Cardiac muscle cell (in vitro differentiated cells and primary cell): ENCODE measurements around the gene PTTG1IP. TPM values are rescaled to one million over a fixed set of nuclear protein-coding genes. Genes with fewer than 3 reads are reported as not detected.

Source experiments
- DNase-seq, 2 donors: peaks; one replicate each; pipeline versions ENCODE4 v3.0.0 to v3.0.0-alpha.2; 2010 to 2017; ENCODE audit warnings: low read depth in 1 of 2, low spot score in 1 of 2
- H3K27ac ChIP-seq: fragments of 200-600 bp; sonication (generic); 2 replicates; pipeline ENCODE4 v1.5.1; 2016
- H3K27me3 ChIP-seq: fragments of 200-600 bp; sonication (generic); 2 replicates; pipeline ENCODE4 v1.6.0; 2016; ENCODE audit warnings: control low read depth
- H3K36me3 ChIP-seq: fragments of 200-600 bp; sonication (generic); 2 replicates; pipeline ENCODE4 v1.5.1; 2016; ENCODE audit warnings: control low read depth
- H3K4me1 ChIP-seq: fragments of 200-600 bp; sonication (generic); 2 replicates; pipeline ENCODE4 v1.8.1; 2017; ENCODE audit warnings: low read depth, mild to moderate bottlenecking, mixed run types
- H3K4me3 ChIP-seq: fragments of 200-600 bp; sonication (generic); 2 replicates; pipeline ENCODE4 v1.5.1; 2016; ENCODE audit warnings: mild to moderate bottlenecking
- H3K9me3 ChIP-seq: fragments of 200-600 bp; sonication (generic); 2 replicates; pipeline ENCODE4 v1.5.1; 2017; ENCODE audit warnings: low read depth, mild to moderate bottlenecking, control low read depth
- CTCF ChIP-seq: IDR thresholded peaks from 2 replicates; pipeline ENCODE4 v1.5.1; 2012; ENCODE audit warnings: low read depth, mild to moderate bottlenecking, low read length
- polyA plus RNA-seq: library from polyadenylated mRNA; unstranded; fragments of >200 nt; fragmentation: Nextera tagmentation; extraction: Ambion mirVana; gene quantifications from 2 replicates; pipeline ENCODE4 v1.2.1, GENCODE V29; 2016
- total RNA-seq: library from RNA; depleted of rRNA; stranded (reverse); fragments of >200 nt; gene quantifications from 2 replicates; pipeline ENCODE4 v1.2.3, GENCODE V29; 2016

PTTG1IP gene
- total and polyA plus RNA-seq, 2 experiments from 2014 or later: 204 to 253 TPM

GRCh38 chr21:44816761-44817505 lies 56.6 kb downstream of the PTTG1IP start:
- H3K4me1 ChIP-seq: peaks cover 3% of the 10 kb centered on the region
- TF ChIP-seq CTCF: no peak
- no peak for DNase-seq
- no peaks in the 10 kb centered on the region for H3K36me3 ChIP-seq
- H3K4me3 ChIP-seq: peak overlapping the region; percentile 82
- no peak overlapping the region for H3K27ac ChIP-seq
- H3K9me3 ChIP-seq: no peaks in the 10 kb centered on the region
- H3K27me3 ChIP-seq: no peaks in the 10 kb centered on the region

- H3K4me3 ChIP-seq: no peak overlapping the region
- no peak for TF ChIP-seq CTCF
- no peak overlapping the region for H3K27ac ChIP-seq
- peaks cover 3% of the 10 kb centered on the region for H3K4me1 ChIP-seq
- H3K36me3 ChIP-seq: no peaks in the 10 kb centered on the region
- H3K9me3 ChIP-seq: no peaks in the 10 kb centered on the region
- DNase-seq: no peak
- H3K27me3 ChIP-seq: no peaks in the 10 kb centered on the region
Measured at GRCh38 chr21:44815852-44816628, 57.5 kb downstream of the PTTG1IP start.

- no peak for TF ChIP-seq CTCF
- Histone ChIP-seq H3K27me3 (no peaks in the 10 kb centered on the region), H3K27ac (no peak overlapping the region), H3K9me3 (no peaks in the 10 kb centered on the region), H3K4me3 (no peak overlapping the region), H3K36me3 (no peaks in the 10 kb centered on the region), H3K4me1 (peaks cover 3% of the 10 kb centered on the region)
- no peak for DNase-seq
Measured at GRCh38 chr21:44815225-44815624, 58.3 kb downstream of the PTTG1IP start.

GRCh38 chr21:44814498-44815023 lies 58.9 kb downstream of the PTTG1IP start:
- Histone ChIP-seq H3K9me3 (no peaks in the 10 kb centered on the region), H3K27ac (no peak overlapping the region), H3K4me3 (no peak overlapping the region), H3K4me1 (peaks cover 3% of the 10 kb centered on the region), H3K27me3 (no peaks in the 10 kb centered on the region), H3K36me3 (no peaks in the 10 kb centered on the region)
- no peak for TF ChIP-seq CTCF
- no peak for DNase-seq

GRCh38 chr21:44813727-44814126 lies 59.8 kb downstream of the PTTG1IP start:
- Histone ChIP-seq H3K27me3 (no peaks in the 10 kb centered on the region), H3K27ac (no peak overlapping the region), H3K36me3 (peaks cover 4% of the 10 kb centered on the region), H3K9me3 (no peaks in the 10 kb centered on the region), H3K4me3 (no peak overlapping the region), H3K4me1 (peaks cover 3% of the 10 kb centered on the region)
- no peak for DNase-seq
- no peak for TF ChIP-seq CTCF
